ENCODE results near the gene RPRD1A. TPM values are rescaled to one million over a fixed set of nuclear protein-coding genes. Genes with fewer than 3 reads are reported as not detected.

RPRD1A gene
- total and polyA plus RNA-seq, 2 of the 4 experiments (the other 2 are of a cell fraction): 23.3 to 27.2 TPM

- Histone ChIP-seq H2BK5ac (ENCODE audit: low read depth, low read length, poor library complexity, severe bottlenecking) (no peak overlapping the region), H3K4me1 (ENCODE audit: control insufficient read depth, insufficient read depth, low read length) (peaks cover 1% of the 10 kb centered on the region; the same call in 1 of the 2 replicates), H4K5ac (ENCODE audit: low read depth, low read length) (no peak overlapping the region), H3K27me3 (ENCODE audit: control insufficient read depth, insufficient read depth, low read length) (no peaks in the 10 kb centered on the region), H4K20me1 (ENCODE audit: insufficient read depth, low read length) (peaks cover 5% of the 10 kb centered on the region; the same call in 1 of the 2 replicates), H2AFZ (replicated peaks; ENCODE audit: low read length, poor library complexity) (no peak overlapping the region), H3K56ac (ENCODE audit: extremely low read depth, insufficient read depth, low read length) (no peak overlapping the region), H3K36me3 (ENCODE audit: control insufficient read depth, insufficient read depth, low read length) (peaks cover 7% of the 10 kb centered on the region), H3K14ac (replicated peaks; ENCODE audit: low read depth, low read length) (no peak overlapping the region), H3K4me3 (ENCODE audit: insufficient read depth, low read depth, low read length) (no peak overlapping the region), H3K18ac (ENCODE audit: low read depth, low read length) (no peak overlapping the region), H3K4me2 (ENCODE audit: low read depth, low read length) (no peak overlapping the region), H3K27ac (ENCODE audit: insufficient read depth, low read length) (no peak overlapping the region), H2AK5ac (ENCODE audit: low read depth, low read length) (no peak overlapping the region), H4K8ac (ENCODE audit: low read depth in 2 of 2, low read length in 2 of 2) (no peak overlapping the region), H3K9me3 (ENCODE audit: control insufficient read depth, insufficient read depth, low read length) (no peaks in the 10 kb centered on the region), H3K9me1 (ENCODE audit: insufficient read depth, low read length) (peaks cover 3% of the 10 kb centered on the region; the same call in 1 of the 2 replicates), H3K23ac (ENCODE audit: low read depth, low read length) (no peak overlapping the region), H4K91ac (ENCODE audit: insufficient read depth, low read depth, low read length) (no peak overlapping the region), H3K9ac (ENCODE audit: low read depth, low read length) (no peak overlapping the region), H3K4ac (ENCODE audit: low read depth, low read length) (no peak overlapping the region), H2BK20ac (ENCODE audit: low read depth, low read length) (no peak overlapping the region), H2BK120ac (ENCODE audit: low read depth, low read length) (no peak overlapping the region), H3K79me1 (ENCODE audit: low read depth in 1 of 2, low read length in 2 of 2) (peaks cover 27 to 38% of the 10 kb centered on the region in 2 experiments; a peak in 3 of 4 replicates), H2AK9ac (replicated peaks; ENCODE audit: low read depth, low read length, poor library complexity) (no peak overlapping the region), H2BK15ac (ENCODE audit: low read depth, low read length) (no peak overlapping the region)
- dilution Hi-C loops (cut with HindIII; ENCODE audit: low sequenced_read_pairs, unreplicated experiment): no loop called here
- WGBS, 2 experiments (ENCODE audit: extremely low coverage in 2 of 2, insufficient read length in 1 of 2): 100% methylated on average over 1 of the region's 2 CpGs; no CpG with 5 or more reads in 1 of the 2 experiments
- no peak for TF ChIP-seq FOS (IDR thresholded peaks at IDR 0.05; ENCODE audit: low read depth, low read length)
- TF ChIP-seq RFX5 (IDR thresholded peaks at IDR 0.05; ENCODE audit: low read depth, low read length): no peak
- TF ChIP-seq BHLHE40 (IDR thresholded peaks at IDR 0.05; ENCODE audit: low read depth, low read length): no peak
- no peak for TF ChIP-seq RCOR1 (IDR thresholded peaks at IDR 0.05; ENCODE audit: insufficient replicate concordance, low read length)
- TF ChIP-seq NFE2L2 (IDR thresholded peaks at IDR 0.05; ENCODE audit: low read depth, low read length): no peak
- TF ChIP-seq SMC3 (IDR thresholded peaks at IDR 0.05; ENCODE audit: low read depth, low read length): no peak
- TF ChIP-seq CEBPB (IDR thresholded peaks at IDR 0.05; ENCODE audit: low read depth, low read length): no peak
- no peak for TF ChIP-seq POLR2A (IDR thresholded peaks at IDR 0.05; ENCODE audit: low read depth, low read length)
- intact Hi-C loops (cut with micrococcal nuclease): loop anchor here (5.0 kb wide), 1 partner anchor 36 kb away; the partner anchor contains the start of gene RPRD1A
- no peak for DNase-seq
- ChIA-PET POLR2A (ENCODE audit: unreplicated experiment) (interaction anchor here (0.6 kb wide), 1 partner anchor 657 kb away, joined by 3 read pairs; no protein-coding TSS in a partner anchor), CTCF (no interaction called here)
- ATAC-seq (ENCODE audit: low read depth): no peak
- BruUV-seq (replicated peaks): no TSS peak
- in situ Hi-C loops (cut with MboI; ENCODE audit: low sequenced_read_pairs): no loop called here
Measured at GRCh38 chr18:36031407-36031806, 36.0 kb downstream of the RPRD1A start.

All from IMR-90 (cell line).